ENCODE measurements around the gene VGLL3. TPM values are rescaled to one million over a fixed set of nuclear protein-coding genes. Genes with fewer than 3 reads are reported as not detected.
A peak's percentile ranks its signal among the peaks of the same experiment; 100 is the strongest.

VGLL3 gene
- total and polyA plus RNA-seq, 2 of the 4 experiments (the other 2 are of a cell fraction), result 46.2 to 97.3 TPM

- Histone ChIP-seq H3K4ac (ENCODE audit: low read depth, low read length) (no peak overlapping the region), H3K4me3 (ENCODE audit: insufficient read depth, low read depth, low read length) (no peak overlapping the region), H3K18ac (ENCODE audit: low read depth, low read length) (no peak overlapping the region), H2AK5ac (ENCODE audit: low read depth, low read length) (no peak overlapping the region), H3K79me1 (ENCODE audit: low read depth in 1 of 2, low read length in 2 of 2) (peaks cover 21 to 52% of the 10 kb centered on the region in 2 experiments), H2BK20ac (ENCODE audit: low read depth, low read length) (no peak overlapping the region), H2AFZ (replicated peaks; ENCODE audit: low read length, poor library complexity) (no peak overlapping the region), H3K23ac (ENCODE audit: low read depth, low read length) (peak overlapping the region; percentile 1; the same call in 1 of the 2 replicates), H2BK15ac (ENCODE audit: low read depth, low read length) (no peak overlapping the region), H4K91ac (ENCODE audit: insufficient read depth, low read depth, low read length) (no peak overlapping the region), H3K4me1 (ENCODE audit: control insufficient read depth, insufficient read depth, low read length) (peaks cover 11% of the 10 kb centered on the region), H3K4me2 (ENCODE audit: low read depth, low read length) (peak overlapping the region; percentile 8; the same call in 1 of the 2 replicates), H3K14ac (replicated peaks; ENCODE audit: low read depth, low read length) (no peak overlapping the region), H3K9me1 (ENCODE audit: insufficient read depth, low read length) (peaks cover 9% of the 10 kb centered on the region), H4K8ac (ENCODE audit: low read depth in 2 of 2, low read length in 2 of 2) (no peak overlapping the region), H3K9ac (ENCODE audit: low read depth, low read length) (no peak overlapping the region), H2BK120ac (ENCODE audit: low read depth, low read length) (no peak overlapping the region), H2BK5ac (ENCODE audit: low read depth, low read length, poor library complexity, severe bottlenecking) (peak overlapping the region; percentile 63), H2AK9ac (replicated peaks; ENCODE audit: low read depth, low read length, poor library complexity) (no peak overlapping the region), H3K27me3 (ENCODE audit: control insufficient read depth, insufficient read depth, low read length) (no peaks in the 10 kb centered on the region), H3K36me3 (ENCODE audit: control insufficient read depth, insufficient read depth, low read length) (peaks cover 31% of the 10 kb centered on the region), H3K56ac (ENCODE audit: extremely low read depth, insufficient read depth, low read length) (no peak overlapping the region), H4K5ac (ENCODE audit: low read depth, low read length) (no peak overlapping the region), H4K20me1 (ENCODE audit: insufficient read depth, low read length) (peaks cover 4% of the 10 kb centered on the region; the same call in 1 of the 2 replicates), H3K9me3 (ENCODE audit: control insufficient read depth, insufficient read depth, low read length) (no peaks in the 10 kb centered on the region), H3K27ac (ENCODE audit: insufficient read depth, low read length) (no peak overlapping the region; the same call in 1 of the 2 replicates)
- TF ChIP-seq USF2 (IDR thresholded peaks at IDR 0.05; ENCODE audit: low read depth, low read length) (peak; percentile 21; the same call in 1 of the 2 replicates), SMC3 (IDR thresholded peaks at IDR 0.05; ENCODE audit: low read depth, low read length) (no peak), MAFK (IDR thresholded peaks at IDR 0.05; ENCODE audit: low read depth, low read length) (no peak), BHLHE40 (IDR thresholded peaks at IDR 0.05; ENCODE audit: low read depth, low read length) (0 out of 2 replicates have a peak, but pooled peaks have one; percentile 21)
- DNase-seq (peak; percentile 94), ATAC-seq (ENCODE audit: low read depth) (peak; percentile 57)
- WGBS, 2 experiments (ENCODE audit: extremely low coverage in 2 of 2, insufficient read length in 1 of 2), result no CpG with 5 or more reads among the region's 3 CpGs
- BruUV-seq (replicated peaks), result no TSS peak
- in situ Hi-C loops (cut with MboI; ENCODE audit: low sequenced_read_pairs), result no loop called here
- POLR2A ChIA-PET (ENCODE audit: unreplicated experiment), result no interaction called here
- CTCF ChIA-PET, result no interaction called here
- intact Hi-C loops (cut with micrococcal nuclease), result loop anchor here (5.0 kb wide), 1 partner anchor 1084 kb away; the partner anchor contains the start of genes CGGBP1 and ZNF654
- dilution Hi-C loops (cut with HindIII; ENCODE audit: low sequenced_read_pairs, unreplicated experiment), result no loop called here
Measured at GRCh38 chr3:86973440-86973839, 17.5 kb downstream of the VGLL3 start.
